HG03520 (cell line): ENCODE measurements around the gene TESMIN.

Experiments
- ATAC-seq: cut with Tn5 transposase; IDR thresholded peaks from one replicate; pipeline ENCODE4 v1.9.1; 2021; ENCODE audit warnings: mild to moderate bottlenecking, moderate library complexity; ENCODE audit not compliant: unreplicated experiment

Gene TESMIN

GRCh38 chr11:68664141-68664540 is 87.2 kb downstream of the TESMIN start:
- no peak for ATAC-seq

DNA sequence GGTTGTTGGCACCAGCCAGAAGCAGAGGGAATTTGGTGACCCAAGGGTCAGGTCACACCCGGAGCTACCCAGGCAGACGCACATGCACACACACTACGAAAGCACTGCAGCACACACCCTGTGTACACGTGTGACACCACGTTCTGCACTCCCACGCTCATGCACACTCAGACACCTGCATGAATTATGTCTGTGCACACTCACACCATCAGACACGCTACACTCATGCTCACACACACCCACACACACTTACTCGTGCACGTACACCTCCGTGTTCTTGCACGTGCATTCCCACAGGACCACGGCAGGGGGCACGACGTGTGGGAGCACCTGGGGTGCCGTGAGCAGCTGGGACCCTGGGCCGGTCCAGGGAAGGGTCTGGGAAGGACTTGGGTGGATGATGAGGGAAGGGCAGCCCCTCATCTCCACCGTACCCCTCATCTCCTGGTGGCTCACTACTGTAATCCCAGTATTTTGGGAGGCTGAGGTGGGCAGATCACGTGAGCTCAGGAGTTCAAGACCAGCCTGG is 87.8 kb downstream of the TESMIN start:
- ATAC-seq, result no peak

- no peak for ATAC-seq
Measured at GRCh38 chr11:68661697-68662603, 89.4 kb downstream of the TESMIN start.

DNA sequence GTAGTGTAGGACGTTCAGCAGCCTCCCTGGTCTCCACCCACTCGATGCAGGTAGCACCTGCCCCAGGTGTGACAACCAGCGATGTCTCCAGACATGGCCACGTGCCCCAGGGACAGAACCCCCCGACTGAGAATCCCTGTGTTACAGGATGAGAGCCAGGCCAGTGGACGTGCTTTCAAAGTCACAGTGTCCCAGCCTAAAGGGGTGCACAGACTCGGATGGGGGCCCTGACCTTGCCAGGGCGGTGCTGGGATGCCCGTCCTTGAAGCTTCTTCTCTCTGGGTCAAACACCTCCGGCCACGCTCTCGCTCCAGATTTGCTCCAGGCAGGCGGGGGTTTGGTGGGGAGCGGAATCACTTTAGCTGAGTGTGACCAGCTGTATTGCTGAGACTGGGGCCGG is 90.3 kb downstream of the TESMIN start:
- no peak for ATAC-seq

GRCh38 chr11:68660066-68660810 is 91.1 kb downstream of the TESMIN start:
- no peak for ATAC-seq

- no peak for ATAC-seq
Measured at GRCh38 chr11:68659158-68659921, 92.0 kb downstream of the TESMIN start.

DNA sequence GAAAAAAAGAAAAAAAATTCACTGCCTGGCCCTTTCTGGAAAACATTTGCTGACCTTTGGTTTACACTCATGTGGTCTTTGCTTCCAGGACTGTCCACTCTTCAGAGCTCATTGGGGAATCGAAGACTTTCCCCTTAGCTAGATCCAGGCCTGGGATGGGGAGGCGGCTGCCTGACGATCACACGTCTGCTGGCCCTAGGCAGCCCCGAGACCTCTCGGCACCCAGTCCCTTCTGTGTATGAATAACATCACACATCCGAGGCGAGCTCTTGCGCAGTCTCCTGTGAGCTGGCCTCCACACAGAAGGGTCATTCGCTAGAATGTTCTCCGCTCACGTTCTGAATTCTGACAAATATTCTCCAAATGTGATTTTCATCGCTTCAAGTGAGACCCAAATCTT is 92.7 kb downstream of the TESMIN start:
- ATAC-seq, result no peak

DNA sequence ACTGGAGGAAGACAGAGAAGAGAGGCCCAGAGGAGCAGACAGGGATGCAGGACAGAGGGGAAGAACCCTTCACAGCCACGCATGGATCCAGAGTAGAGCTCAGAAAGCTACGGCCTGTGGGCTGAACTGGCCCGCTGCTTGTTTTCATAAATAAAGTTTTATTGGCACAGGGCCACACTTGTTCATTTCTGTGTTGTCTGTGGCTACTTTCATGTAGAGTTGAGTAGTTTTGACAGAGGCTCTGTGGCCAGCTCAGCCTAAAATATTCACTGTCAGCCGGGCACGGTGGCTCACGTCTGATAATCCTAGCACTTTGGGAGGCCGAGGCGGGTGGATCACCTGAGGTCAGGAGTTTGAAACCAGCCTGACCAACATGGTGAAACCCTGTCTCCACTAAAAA is 93.2 kb downstream of the TESMIN start:
- no peak for ATAC-seq
